ENCODE data around the gene RBCK1.
A peak's percentile ranks its signal among the peaks of the same experiment; 100 is the strongest.

DNA sequence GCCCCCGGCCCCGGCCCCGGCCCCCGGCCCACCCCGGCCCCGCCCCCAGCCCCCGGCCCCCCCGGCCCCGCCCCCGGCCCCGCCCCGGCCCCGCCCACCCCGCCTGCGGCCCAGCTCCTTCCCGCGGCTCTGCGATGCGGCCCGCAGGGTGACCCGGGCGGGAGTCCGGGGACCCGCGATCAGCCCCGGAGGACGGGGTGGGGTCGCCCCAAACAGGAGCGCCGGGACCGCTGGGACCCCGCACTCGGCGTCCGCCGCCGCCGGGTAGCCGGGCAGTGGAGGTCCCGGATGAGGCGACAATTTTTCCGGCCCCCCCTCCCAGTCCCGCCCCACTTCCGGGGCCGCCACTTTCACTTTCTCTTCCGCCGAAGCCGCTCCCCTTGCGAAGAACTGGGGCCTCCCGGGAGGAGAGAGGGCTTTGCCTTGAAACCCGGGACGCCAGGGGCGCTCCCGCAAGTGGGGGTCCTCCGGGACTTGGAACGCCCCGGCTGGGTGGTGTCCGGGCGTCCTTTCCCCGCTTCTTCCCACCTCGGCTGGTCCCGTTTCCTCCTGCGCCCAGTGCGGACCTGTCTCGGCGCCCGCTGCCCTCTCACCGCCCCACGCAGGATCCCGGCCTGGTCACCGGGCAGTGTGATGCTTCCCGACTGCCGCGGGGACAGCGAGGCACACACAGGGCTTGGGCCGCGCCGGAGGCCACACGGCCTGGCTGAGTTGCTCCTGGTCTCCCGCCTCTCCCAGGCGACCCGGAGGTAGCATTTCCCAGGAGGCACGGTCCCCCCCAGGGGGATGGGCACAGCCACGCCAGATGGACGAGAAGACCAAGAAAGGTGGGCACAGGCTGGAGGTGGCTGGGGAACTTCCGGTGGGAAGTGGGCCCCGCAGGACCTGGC is at the start of gene RBCK1:
- TF ChIP-seq CTCF (IDR thresholded peaks at IDR 0.05) (no peak), POLR2A (IDR thresholded peaks at IDR 0.05) (peak; percentile 12)

All from ovary (tissue), 3 donors.